NCI-H1694 (cell line): ENCODE measurements around the gene VWA2.

Source experiments
- DNase-seq: peaks from one replicate; lab custom pipeline; 2025; lab: John Stamatoyannopoulos, UW

The VWA2 gene

DNA sequence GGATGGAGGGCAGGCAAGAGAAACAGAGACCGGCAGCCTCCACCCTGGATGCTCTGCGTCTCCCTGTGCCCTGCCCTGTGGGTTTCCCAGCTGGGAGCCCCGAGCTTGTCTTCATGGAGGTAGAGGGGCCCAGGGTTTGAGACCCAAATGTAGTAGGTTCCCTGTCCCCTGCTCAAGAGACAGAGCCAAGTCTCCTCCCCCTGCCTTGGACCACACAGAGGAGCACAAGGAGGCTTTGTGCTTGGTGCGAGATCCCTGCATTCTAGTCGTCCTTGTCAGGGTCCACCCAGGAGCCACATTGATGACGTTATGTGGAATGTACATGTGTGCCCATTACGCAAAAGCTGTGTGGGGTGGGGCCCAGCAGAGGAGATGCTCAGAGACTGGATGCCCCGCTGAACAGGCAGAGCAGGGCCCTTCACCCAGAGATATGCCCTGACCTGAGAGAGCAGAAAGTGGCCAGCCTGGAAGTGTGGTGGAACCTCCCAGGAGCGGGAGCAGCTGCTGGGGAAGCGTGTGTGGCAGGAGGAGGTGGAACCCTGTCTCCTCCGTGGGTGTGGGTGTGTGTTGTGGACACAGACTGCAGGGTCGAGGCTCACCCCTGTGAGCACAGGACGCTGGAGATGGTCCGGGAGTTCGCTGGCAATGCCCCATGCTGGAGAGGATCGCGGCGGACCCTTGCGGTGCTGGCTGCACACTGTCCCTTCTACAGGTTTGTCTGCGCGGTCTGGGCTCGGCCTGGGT lies 39.3 kb downstream of the VWA2 start:
- no peak for DNase-seq

DNA sequence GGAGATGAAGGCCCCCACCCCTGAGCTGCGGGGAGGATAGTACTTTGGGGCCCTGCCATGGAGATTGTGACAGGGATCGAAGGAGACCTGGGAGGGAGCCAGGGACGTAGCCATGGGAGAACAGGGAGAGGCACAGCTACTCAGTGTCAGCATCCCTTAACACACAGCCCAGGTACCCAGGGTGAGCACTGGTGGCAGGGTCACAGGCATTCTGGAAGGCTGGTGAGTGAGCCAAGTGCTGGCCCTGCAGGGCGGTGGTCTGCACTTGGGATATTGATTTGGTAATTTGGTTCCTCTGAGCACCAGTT lies 39.8 kb downstream of the VWA2 start:
- no peak for DNase-seq

DNA sequence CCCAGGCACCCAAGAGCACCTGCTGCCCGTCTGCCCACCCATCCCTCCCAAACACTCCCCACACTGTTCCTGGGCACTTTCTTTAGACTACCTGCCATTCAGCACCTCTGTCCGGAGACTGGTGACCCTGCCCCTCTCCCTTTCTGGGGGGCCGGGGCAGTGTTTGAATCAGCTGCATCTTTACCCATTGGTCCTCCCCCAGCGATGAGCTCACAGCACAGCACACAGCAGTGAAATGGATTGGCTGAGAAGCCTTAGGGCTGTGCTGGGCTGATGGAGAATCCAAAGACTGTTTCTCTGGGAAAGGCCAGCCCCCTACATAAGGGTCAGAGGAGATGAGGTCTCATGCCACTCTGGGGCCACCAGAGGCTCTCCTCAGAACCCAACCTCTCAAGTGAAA lies 40.2 kb downstream of the VWA2 start:
- no peak for DNase-seq

DNA sequence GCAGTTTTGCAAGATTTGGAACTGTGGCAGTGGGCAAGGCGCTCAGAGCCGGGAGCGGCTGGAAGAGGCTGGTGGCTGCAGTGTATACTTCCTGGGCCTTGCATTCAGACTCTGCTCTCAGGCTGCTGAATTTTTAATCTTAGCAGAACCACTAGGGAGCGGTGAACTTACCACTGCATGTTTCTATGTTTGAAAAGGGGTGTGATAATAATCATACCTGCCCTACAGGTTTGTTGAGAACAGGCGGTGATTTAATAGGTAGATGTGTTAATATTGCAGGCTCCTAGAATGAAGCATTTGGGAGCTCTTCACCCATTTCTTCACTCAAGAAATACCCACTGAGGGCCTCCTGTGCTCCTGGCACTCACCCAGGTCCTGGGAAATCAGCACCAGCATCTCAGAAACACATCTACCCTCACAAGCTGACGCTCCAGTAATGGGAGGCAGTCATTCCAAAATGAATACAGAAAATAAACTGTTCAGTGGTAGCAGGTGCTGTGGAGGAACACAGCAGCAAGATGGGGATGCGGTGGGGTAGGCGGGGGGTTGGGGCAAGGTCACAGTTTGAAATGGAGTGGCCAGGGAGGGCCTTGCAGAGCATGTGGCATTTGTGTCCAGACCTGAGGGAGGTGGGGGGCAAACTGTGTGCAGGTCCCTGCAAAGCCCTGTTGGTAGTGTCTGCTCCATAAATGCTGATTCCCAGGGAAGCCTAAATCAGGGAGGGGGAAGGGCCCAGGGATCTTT lies 41.0 kb downstream of the VWA2 start:
- no peak for DNase-seq

DNA sequence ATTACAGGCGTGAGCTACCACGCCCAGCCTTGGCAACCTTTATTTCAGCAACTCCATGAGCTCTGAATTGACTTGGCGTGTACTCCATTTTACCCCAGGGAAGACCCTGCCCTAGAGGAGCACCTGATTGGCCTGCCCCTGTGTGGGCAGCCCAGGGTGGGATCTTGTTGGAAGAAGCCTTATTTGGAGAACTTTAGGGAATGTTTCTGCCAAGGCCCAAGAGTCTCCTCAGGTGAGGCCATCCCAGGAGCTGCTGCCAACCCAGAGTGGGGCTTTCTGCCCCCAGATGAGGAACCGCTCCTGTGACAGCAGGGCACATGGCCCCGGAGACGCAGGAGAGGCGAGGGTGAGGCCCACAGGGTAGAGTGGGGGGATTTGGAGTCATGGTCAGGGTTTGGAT lies 42.0 kb downstream of the VWA2 start:
- DNase-seq, result no peak

DNA sequence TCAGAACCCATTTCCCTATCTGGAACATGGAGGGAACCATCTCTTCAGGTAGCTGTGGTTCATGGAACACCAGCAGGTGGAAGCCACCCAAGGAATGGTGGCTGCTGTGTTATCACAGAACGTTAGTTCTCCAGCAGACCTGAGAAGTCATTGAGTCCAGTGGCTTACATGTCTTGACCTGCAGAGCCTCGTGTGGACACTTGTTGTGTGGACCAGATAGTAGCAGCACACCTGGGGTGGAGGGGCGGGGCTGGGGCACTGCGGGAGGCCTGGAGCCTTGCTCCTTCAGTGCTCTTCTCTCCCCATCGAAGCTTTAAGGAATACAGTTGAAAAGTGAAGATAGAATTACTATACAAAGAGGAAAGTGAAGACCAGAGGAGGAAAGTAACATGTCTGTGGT lies 42.4 kb downstream of the VWA2 start:
- DNase-seq, result no peak

DNA sequence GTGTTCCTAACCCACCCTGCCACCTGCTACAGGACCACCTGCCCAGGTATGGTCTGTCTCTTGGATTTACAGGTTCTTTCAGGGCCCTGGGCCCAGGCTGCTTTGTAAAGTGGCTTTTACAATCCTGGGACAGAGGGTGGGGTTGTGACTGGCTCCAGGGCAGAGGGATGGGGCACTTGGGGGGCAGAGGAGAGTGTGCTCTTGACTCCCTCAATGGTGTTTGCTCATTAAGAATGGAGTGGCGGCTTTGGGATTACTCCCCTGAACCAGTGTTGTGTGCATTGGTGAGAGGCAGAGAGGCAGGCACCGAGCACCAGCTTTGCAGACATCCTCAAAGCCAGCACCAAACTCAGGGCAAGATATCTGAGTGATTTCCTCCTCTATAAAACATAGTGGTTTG lies 43.5 kb downstream of the VWA2 start:
- DNase-seq, result no peak

DNA sequence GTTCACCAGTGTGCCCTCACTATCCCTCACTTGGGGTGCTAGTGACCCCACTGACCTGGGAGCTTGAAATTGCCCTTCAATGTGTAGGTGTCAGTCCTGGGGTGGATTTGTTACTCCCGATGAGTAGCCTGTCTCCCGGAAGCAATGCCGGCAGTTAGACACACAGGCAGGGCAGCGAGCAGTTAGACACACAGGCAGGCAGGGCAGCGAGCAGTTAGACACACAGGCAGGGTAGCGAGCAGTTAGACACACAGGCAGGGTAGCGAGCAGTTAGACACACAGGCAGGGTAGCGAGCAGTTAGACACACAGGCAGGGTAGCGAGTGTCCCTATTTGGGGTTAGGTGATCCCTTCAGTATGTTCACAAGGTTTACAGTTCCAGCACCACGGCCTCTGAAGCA lies 44.0 kb downstream of the VWA2 start:
- no peak for DNase-seq

DNA sequence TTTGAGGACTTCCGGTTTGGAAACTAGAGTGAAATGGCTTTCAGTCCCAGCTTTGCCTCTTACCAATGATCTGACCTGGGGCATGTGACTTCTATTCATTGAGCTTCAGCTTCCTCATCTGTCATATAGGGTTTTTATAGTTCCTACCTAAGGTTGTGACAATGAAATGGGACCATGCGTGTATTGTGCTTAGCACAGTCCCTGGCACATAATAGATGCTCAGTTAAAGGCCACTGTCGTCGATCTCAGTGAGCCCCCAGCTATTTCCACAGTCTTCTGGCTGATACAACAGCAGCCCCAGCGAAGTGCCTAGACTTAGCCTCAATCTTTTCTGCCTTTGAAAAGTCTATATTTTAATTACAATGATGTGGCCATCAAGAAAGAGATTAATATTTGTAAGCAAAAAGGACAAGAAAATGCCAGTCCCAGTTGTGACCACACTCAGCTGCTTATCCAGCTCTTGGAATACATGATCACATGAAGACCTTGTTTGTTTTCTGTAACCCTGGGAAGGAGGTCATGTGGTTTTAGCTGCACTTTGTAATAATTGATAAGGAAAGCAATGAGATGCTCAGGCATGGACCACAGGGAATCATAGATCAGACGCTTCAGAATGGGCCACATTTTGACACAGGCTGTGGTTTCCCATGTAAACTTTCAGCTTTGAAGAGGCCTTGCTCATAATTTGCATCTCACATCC lies 44.6 kb downstream of the VWA2 start:
- DNase-seq, result no peak

DNA sequence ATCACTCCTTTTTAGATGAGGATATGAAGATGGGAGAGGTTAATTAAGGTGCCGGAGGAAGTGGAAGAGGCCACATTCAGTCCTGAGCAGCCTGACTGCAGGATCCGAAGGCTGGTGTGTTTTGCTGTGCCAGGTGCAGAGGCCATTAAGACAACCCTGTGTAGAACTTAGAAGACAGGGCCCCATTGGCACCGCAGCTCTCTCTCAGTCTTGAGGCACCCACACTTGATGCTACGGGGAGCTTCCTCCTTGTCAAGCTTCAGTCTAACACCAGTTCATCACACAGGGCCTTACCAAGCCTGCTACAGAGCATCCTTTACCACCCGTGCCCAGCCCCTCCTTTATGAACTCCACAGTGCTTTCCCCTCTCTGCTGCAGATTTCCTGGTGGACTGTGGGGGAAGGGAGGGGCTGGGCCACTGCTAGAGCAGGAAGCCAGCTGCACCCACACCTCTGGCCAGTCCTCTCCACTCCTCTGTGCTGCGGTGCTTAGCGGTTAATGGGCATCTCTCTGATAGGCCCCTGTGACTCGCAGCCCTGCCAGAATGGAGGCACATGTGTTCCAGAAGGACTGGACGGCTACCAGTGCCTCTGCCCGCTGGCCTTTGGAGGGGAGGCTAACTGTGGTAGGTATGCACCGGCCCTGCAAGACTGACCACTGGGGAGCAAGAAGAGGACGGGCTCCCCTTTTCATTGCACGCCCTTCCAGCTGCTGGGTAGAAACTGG lies 45.5 kb downstream of the VWA2 start:
- no peak for DNase-seq

DNA sequence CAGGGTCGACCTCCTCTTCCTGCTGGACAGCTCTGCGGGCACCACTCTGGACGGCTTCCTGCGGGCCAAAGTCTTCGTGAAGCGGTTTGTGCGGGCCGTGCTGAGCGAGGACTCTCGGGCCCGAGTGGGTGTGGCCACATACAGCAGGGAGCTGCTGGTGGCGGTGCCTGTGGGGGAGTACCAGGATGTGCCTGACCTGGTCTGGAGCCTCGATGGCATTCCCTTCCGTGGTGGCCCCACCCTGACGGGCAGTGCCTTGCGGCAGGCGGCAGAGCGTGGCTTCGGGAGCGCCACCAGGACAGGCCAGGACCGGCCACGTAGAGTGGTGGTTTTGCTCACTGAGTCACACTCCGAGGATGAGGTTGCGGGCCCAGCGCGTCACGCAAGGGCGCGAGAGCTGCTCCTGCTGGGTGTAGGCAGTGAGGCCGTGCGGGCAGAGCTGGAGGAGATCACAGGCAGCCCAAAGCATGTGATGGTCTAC lies 46.9 kb downstream of the VWA2 start:
- DNase-seq, result no peak

DNA sequence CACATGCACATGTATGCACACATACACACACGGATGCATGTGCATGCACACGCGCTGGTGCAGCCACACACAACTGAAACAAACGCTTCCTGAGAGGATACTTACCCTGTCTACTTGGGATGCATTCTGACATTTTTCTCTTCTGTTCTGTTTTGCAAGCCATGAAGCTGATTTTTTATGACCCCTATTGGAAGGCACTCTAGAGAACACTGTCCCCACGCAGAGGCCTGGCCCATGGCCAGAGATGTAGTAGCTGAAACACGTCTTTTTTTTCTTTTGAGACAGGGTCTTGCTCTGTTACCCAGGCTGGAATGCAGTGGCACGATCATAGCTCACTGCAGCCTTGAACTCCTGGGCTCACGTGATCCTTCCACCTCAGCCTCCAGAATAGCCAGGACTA lies 47.9 kb downstream of the VWA2 start:
- no peak for DNase-seq

DNA sequence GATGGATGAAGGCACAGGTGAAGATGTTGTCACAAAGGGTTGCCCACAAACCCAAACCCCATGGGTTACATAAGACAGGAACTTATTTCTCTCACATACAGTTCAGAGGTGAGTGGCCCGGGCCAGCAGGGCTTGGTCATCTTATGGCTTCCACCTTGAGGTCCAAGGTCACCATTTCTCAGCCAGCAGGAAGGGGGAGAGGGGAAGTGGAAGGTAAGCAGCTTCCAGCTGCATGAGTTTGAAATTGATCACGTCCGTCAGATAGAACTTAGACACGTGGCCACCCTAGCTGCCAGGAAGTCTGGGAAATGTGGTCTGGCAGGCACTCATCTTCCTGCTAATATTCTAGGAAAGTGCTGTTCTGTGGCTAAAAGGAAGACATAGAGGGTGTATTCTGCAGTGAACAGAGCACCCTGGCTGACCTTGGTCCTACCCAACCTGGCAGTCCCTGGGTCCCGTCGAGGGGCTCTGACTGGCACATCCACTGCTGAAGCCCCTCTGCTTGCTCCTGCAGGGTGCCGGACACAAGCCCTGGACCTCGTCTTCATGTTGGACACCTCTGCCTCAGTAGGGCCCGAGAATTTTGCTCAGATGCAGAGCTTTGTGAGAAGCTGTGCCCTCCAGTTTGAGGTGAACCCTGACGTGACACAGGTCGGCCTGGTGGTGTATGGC lies 49.5 kb downstream of the VWA2 start:
- DNase-seq, result no peak

DNA sequence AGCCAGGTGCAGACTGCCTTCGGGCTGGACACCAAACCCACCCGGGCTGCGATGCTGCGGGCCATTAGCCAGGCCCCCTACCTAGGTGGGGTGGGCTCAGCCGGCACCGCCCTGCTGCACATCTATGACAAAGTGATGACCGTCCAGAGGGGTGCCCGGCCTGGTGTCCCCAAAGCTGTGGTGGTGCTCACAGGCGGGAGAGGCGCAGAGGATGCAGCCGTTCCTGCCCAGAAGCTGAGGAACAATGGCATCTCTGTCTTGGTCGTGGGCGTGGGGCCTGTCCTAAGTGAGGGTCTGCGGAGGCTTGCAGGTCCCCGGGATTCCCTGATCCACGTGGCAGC lies 50.0 kb downstream of the VWA2 start:
- no peak for DNase-seq

DNA sequence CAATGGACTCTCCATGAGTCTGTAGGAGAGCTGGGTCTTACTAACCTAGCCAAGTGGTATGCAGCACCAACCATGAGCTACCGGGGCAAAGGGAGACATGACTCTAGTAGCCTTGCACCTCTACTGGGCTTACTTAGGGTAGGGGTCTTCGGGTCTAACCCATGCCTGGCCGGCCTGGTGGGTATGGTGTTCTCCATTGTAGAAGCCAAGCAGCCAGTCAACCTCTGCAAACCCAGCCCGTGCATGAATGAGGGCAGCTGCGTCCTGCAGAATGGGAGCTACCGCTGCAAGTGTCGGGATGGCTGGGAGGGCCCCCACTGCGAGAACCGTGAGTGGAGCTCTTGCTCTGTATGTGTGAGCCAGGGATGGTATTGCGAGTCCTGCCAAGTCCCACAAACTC lies 51.0 kb downstream of the VWA2 start:
- no peak for DNase-seq

DNA sequence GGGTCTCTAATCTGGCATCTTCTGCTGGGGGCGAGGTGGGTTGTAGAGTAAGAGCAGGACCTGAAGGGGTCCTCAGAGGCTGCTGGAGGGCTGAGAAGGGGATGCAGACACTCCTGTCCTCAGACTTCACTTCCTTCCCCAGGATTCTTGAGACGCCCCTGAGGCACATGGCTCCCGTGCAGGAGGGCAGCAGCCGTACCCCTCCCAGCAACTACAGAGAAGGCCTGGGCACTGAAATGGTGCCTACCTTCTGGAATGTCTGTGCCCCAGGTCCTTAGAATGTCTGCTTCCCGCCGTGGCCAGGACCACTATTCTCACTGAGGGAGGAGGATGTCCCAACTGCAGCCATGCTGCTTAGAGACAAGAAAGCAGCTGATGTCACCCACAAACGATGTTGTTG lies 52.0 kb downstream of the VWA2 start:
- DNase-seq, result no peak

DNA sequence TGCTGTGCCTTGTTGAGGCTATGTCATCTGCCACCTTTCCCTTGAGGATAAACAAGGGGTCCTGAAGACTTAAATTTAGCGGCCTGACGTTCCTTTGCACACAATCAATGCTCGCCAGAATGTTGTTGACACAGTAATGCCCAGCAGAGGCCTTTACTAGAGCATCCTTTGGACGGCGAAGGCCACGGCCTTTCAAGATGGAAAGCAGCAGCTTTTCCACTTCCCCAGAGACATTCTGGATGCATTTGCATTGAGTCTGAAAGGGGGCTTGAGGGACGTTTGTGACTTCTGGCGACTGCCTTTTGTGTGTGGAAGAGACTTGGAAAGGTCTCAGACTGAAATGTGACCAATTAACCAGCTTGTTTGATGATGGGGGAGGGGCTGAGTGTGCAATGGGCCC lies 52.5 kb downstream of the VWA2 start:
- DNase-seq, result no peak

DNA sequence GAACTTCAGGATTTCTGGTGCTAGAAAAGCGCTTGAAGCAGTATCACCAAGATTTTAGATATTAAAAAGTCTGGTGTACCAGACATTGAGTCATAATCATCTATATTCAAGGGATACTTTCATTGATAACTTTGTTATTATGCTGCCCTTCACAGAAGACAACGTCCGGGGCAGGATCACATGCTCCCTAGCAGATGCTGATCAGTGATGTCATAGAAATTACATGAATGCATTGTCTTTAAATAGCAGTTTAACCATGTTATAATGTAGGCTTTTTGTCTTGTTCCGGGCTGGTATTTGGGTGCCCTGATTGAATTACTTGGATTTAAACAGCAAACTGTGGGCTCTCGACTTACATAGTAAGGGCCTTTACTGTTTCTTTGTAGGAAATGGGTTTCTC lies 54.0 kb downstream of the VWA2 start:
- DNase-seq, result no peak

DNA sequence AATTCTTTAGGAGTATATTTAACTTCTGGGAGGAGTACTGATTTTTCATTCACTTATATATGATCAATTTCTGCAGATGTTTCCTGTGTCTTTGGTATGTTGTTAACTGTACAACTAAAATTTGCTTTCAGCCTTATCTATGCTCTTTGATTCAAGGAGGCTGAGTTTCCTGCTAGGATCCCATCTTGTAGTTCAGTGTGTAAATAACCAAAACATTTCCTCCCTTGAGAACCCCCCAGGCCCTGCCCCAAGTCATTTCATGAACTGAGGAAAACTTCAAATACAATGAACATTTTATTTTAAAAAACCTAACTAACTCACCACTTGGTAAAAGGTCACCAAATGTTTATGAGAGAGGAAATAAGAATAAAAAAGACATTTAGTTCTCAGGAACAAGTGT lies 55.5 kb downstream of the VWA2 start:
- no peak for DNase-seq

DNA sequence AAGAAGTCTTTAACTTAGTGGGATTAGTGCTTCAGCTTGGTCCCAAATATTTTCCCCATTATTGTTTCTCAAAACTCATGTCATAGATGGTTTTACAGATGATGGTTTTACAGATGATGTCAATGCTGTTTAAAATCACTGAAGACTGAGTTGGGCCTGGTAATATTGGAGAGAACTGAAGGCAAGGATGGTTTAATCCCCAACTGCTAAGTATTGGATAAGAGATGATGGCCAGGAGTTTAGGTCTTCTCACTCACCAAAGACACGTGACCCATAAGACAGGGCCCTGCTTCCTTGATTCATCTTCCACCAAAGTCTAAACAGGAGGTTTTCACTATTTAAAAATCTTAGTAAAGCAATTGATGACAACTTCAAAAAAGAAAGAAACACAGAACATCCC lies 56.3 kb downstream of the VWA2 start:
- no peak for DNase-seq

DNA sequence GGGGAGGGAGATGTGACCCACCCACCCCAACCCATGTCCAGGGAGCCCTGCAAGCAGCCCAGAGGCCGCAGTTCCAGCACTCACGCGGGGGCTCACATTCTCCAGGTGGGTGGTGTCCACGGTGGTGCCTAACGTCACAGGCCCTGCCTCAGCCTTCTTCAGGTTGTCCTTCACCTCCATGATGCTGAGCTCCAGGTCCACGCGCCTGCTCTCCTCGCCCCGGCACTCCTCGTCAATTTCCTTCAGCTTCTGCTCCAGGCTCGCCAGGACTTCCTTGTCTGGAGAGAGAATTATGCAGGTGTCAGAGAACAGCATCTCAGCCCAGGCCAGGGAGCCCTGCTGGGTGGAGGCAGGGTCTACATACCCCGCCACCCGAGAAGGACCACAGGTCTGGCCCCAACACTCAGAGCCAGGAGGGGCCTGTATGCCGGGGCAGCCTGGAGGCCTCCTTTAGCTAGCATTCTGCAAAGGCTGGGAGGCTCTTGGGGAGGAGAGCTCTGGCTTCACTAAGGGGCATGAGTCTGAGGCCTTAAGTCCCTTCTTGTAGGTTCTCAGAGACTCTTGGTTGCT lies 58.2 kb downstream of the VWA2 start:
- DNase-seq, result no peak
